Activated CD4-positive, alpha-beta T cell treated with anti-CD3 and anti-CD28 coated beads for 36 hours (primary cell): ENCODE measurements around the gene MVB12B. TPM values are rescaled to one million over a fixed set of nuclear protein-coding genes. Genes with fewer than 3 reads are reported as not detected.

Experiments
- ATAC-seq: fragments of 200-7000 bp; cut with Tn5 transposase; one replicate; pipeline ENCODE4 v1.10.0; 2021; ENCODE audit warnings: mild to moderate bottlenecking, moderate library complexity
- CTCF ChIA-PET: fragments of 350-600 bp; sonication (Branson Sonifier 250); formaldehyde crosslinking; loops from one replicate; lab custom pipeline; 2021; ENCODE audit warnings: antibody characterized with exemption; lab: Charles Lee
- POLR2A ChIA-PET: fragments of 350-600 bp; sonication (Branson Sonifier 250); formaldehyde crosslinking; loops from one replicate; lab custom pipeline; 2021; ENCODE audit warnings: antibody characterized with exemption, inconsistent platforms; lab: Charles Lee
- DNase-seq: peaks from one replicate; pipeline ENCODE4 v3.0.0-alpha.2; 2020
- H3K27ac Mint-ChIP-seq: one replicate; pipeline ENCODE4 v1.8.0; 2021; ENCODE audit warnings: mixed read lengths
- H3K27me3 Mint-ChIP-seq: one replicate; pipeline ENCODE4 v1.8.0; 2021; ENCODE audit warnings: mixed read lengths
- H3K36me3 Mint-ChIP-seq: one replicate; pipeline ENCODE4 v1.8.0; 2021; ENCODE audit warnings: low read depth, mixed read lengths
- H3K4me1 Mint-ChIP-seq: one replicate; pipeline ENCODE4 v1.8.0; 2021; ENCODE audit warnings: mixed read lengths
- H3K4me3 Mint-ChIP-seq: one replicate; pipeline ENCODE4 v1.8.0; 2021; ENCODE audit warnings: mild to moderate bottlenecking, moderate library complexity, mixed read lengths
- H3K9me3 Mint-ChIP-seq: one replicate; pipeline ENCODE4 v1.8.0; 2021; ENCODE audit warnings: low read depth, mixed read lengths
- intact Hi-C, 2 experiments: fragments of 100-400 bp; cut with DNase I in 1 of 2; cut with micrococcal nuclease in 1 of 2; formaldehyde crosslinking; loops; one replicate each; pipeline versions ENCODE4 v1.14.2 to v1.15.1; 2022 to 2024; cut with DNase I, micrococcal nuclease
- total RNA-seq, 2 experiments: library from RNA; stranded (reverse); gene quantifications; one replicate each; pipeline ENCODE4 v1.2.3, GENCODE V29; 2021

MVB12B gene
- total RNA-seq, 2 experiments from 2014 or later, result 3.0 TPM

GRCh38 chr9:126331964-126332748, 5.5 kb downstream of the MVB12B start:
- Mint-ChIP-seq H3K27me3 (no peaks in the 10 kb centered on the region), H3K4me1 (peaks cover 33% of the 10 kb centered on the region), H3K9me3 (no peaks in the 10 kb centered on the region), H3K4me3 (no peak overlapping the region), H3K36me3 (no peaks in the 10 kb centered on the region), H3K27ac (no peak overlapping the region)
- no peak for ATAC-seq
- CTCF ChIA-PET, result interaction anchor here (1.2 kb wide), 1 partner anchor 16 kb away, joined by 5 read pairs; no protein-coding TSS in a partner anchor
- intact Hi-C loops, result no loop called here
- DNase-seq, result peak; percentile 25
- POLR2A ChIA-PET, result interaction anchor here (0.5 kb wide), 1 partner anchor 1776 kb away, joined by 7 read pairs; no protein-coding TSS in a partner anchor

- H3K9me3 Mint-ChIP-seq, result no peaks in the 10 kb centered on the region
- peaks cover 17% of the 10 kb centered on the region for H3K4me1 Mint-ChIP-seq
- intact Hi-C loops, result no loop called here
- H3K4me3 Mint-ChIP-seq, result no peak overlapping the region
- H3K36me3 Mint-ChIP-seq, result no peaks in the 10 kb centered on the region
- H3K27me3 Mint-ChIP-seq, result no peaks in the 10 kb centered on the region
- no peak for ATAC-seq
- no peak overlapping the region for H3K27ac Mint-ChIP-seq
- no peak for DNase-seq
- CTCF ChIA-PET, result interaction anchor here (2.8 kb wide), 1 partner anchor 64 kb away, joined by 11 read pairs; no protein-coding TSS in a partner anchor
- POLR2A ChIA-PET, result no interaction called here
Observed at GRCh38 chr9:126334721-126335621, 8.3 kb downstream of the MVB12B start.

DNA sequence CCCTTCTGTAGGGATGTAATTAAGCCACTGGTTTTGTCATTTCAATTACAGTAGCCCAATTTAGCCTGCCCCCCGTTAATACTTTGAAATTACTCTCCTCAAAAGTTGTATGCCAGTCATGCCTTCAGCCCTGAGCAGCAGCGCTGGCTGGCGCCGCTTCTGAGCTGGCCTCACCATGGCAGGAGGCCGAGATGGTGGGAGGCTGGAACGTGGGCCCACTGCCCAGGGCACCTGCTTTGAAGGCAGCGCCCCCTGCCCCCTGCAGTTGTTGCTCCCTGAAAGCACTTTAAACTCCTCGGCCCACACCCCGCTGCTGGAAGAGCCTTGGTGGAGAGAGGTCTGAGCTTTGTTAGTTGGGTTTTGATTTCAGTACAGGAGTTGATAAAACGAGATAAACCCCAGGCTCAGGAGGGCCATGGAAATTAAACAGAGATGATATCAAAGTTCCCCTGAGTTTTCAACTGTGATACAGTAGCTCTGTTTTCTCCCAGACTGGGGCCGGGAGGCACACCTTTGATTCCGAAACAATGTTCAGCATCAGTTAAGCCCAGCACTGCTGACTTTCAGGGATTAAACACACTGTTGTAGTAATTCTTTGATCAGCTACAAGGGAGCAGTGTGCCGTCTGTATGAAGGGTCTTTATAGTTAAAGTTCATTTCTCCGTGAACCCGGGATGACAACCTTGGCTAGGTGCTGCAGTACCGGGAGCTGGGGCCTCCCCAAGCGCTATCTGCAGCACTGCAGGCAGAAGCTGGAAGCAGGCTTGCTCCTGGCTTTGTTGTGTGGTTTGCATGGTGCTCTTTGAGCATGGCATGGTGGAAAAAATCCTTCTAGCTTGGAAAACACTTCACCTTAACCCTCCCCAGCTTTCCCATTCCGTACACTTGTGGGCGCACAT, 9.5 kb downstream of the MVB12B start:
- POLR2A ChIA-PET, result interaction anchor here (0.6 kb wide), 1 partner anchor 8 kb away, joined by 3 read pairs; no protein-coding TSS in a partner anchor
- CTCF ChIA-PET, result interaction anchor here (0.6 to 2.8 kb wide), 4 partner anchors 8 to 676 kb away, joined by 3 to 11 read pairs (median 4); no protein-coding TSS in a partner anchor
- intact Hi-C loops, result no loop called here
- ATAC-seq, result no peak
- Mint-ChIP-seq H3K36me3 (peaks cover 3% of the 10 kb centered on the region), H3K9me3 (no peaks in the 10 kb centered on the region), H3K4me3 (no peak overlapping the region), H3K27ac (no peak overlapping the region), H3K27me3 (no peaks in the 10 kb centered on the region), H3K4me1 (peaks cover 12% of the 10 kb centered on the region)
- DNase-seq, result no peak

DNA sequence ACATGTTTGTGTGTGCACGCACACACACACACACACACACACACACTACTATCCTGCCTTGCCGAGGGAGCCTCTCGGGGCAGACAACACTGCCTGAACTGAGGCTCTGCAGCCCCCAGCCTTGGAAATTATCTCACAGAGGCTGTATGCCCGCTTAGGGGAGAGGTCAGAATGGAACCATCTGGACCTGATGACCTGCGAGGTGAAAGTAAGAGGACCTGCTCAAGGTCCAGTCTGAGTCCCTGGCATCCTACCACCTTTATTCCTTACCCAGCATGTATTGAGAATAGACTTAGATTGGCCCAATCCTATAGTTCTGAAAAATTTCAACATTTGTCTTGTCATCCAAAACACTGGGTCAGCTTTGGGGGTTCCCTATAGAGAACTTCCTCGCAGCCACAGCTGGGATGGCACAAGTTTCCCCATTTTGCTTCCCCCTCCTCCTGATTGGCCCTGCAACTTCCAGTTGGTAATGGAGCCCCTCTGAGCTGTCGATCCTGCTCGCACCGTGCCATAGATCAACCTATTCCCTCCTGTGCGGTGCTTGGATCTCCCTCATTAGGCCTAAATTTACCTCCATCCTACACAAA, 10.2 kb downstream of the MVB12B start:
- Mint-ChIP-seq H3K4me1 (peaks cover 10% of the 10 kb centered on the region), H3K9me3 (no peaks in the 10 kb centered on the region), H3K27me3 (no peaks in the 10 kb centered on the region), H3K4me3 (no peak overlapping the region), H3K27ac (no peak overlapping the region), H3K36me3 (peaks cover 5% of the 10 kb centered on the region)
- ATAC-seq (no peak), DNase-seq (no peak)
- intact Hi-C loops, result no loop called here
- POLR2A ChIA-PET, result interaction anchor here (0.6 kb wide), 1 partner anchor 9 kb away, joined by 3 read pairs; no protein-coding TSS in a partner anchor
- CTCF ChIA-PET, result interaction anchor here (0.6 to 2.8 kb wide), 4 partner anchors 8 to 677 kb away, joined by 3 to 11 read pairs (median 4); no protein-coding TSS in a partner anchor

DNA sequence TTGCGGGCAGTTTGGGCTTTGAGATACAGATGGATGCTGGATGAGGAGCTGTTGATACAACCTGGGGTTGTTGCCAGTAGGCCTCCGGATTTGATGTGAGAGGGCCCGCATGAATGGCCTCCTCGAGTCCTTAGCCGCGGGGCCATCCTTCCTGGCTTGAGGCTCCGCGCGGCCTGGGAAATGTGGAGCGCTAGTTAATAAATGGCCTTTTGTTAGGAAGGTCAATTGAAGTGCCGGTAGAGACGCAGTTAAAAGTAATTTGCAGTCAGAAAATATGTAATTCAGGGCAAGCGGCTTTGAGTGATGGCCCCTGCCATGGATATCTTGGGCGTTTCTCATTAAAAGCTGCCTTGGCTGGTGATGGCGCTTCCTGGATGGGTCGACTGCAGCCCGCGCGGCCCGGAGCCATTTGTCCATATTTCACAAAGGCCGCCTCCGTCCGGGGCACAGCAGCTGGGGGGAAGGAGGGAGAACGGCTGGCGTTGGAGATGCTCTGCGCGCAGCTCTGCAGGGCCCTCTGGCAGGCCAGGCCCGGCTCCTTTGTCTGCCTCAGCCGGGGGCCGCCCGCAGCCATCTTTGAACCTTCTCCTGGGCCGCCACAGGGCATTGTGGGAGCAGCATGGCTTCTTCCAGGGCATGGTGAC, 11.2 kb downstream of the MVB12B start:
- intact Hi-C loops, result no loop called here
- POLR2A ChIA-PET, result no interaction called here
- no peaks in the 10 kb centered on the region for H3K9me3 Mint-ChIP-seq

GRCh38 chr9:126338945-126339344, 12.3 kb downstream of the MVB12B start:
- ATAC-seq (no peak), DNase-seq (no peak)
- CTCF ChIA-PET, result no interaction called here
- Mint-ChIP-seq H3K4me1 (peaks cover 6% of the 10 kb centered on the region), H3K27ac (no peak overlapping the region), H3K4me3 (no peak overlapping the region), H3K36me3 (peaks cover 6% of the 10 kb centered on the region), H3K9me3 (no peaks in the 10 kb centered on the region), H3K27me3 (no peaks in the 10 kb centered on the region)
- POLR2A ChIA-PET, result no interaction called here
- intact Hi-C loops, result no loop called here

More for the DNA sequence above, 11.2 kb downstream of the MVB12B start:
- Mint-ChIP-seq H3K4me3 (no peak overlapping the region), H3K36me3 (peaks cover 6% of the 10 kb centered on the region), H3K4me1 (peaks cover 6% of the 10 kb centered on the region), H3K27me3 (no peaks in the 10 kb centered on the region), H3K27ac (no peak overlapping the region)
- no peak for DNase-seq
- CTCF ChIA-PET, result interaction anchor here (0.6 to 2.8 kb wide), 4 partner anchors 9 to 404 kb away, joined by 3 to 11 read pairs (median 4); no protein-coding TSS in a partner anchor
- no peak for ATAC-seq

- ATAC-seq (no peak), DNase-seq (no peak)
- ChIA-PET POLR2A (no interaction called here), CTCF (no interaction called here)
- Mint-ChIP-seq H3K27ac (no peak overlapping the region), H3K4me1 (peaks cover 6% of the 10 kb centered on the region), H3K4me3 (no peak overlapping the region), H3K36me3 (peaks cover 6% of the 10 kb centered on the region), H3K27me3 (no peaks in the 10 kb centered on the region), H3K9me3 (no peaks in the 10 kb centered on the region)
- intact Hi-C loops, result no loop called here
Observed at GRCh38 chr9:126341426-126341825, 14.8 kb downstream of the MVB12B start.

GRCh38 chr9:126341902-126342301, 15.3 kb downstream of the MVB12B start:
- DNase-seq (no peak), ATAC-seq (no peak)
- Mint-ChIP-seq H3K36me3 (peaks cover 6% of the 10 kb centered on the region), H3K4me3 (no peak overlapping the region), H3K9me3 (no peaks in the 10 kb centered on the region), H3K27ac (no peak overlapping the region), H3K4me1 (peaks cover 6% of the 10 kb centered on the region), H3K27me3 (no peaks in the 10 kb centered on the region)
- ChIA-PET CTCF (interaction anchor here (0.9 kb wide), 1 partner anchor 14 kb away, joined by 4 read pairs; no protein-coding TSS in a partner anchor), POLR2A (no interaction called here)
- intact Hi-C loops, result no loop called here

- POLR2A ChIA-PET, result no interaction called here
- no peak for ATAC-seq
- intact Hi-C loops, result no loop called here
- H3K4me1 Mint-ChIP-seq, result peaks cover 6% of the 10 kb centered on the region
- DNase-seq, result no peak
- peaks cover 6% of the 10 kb centered on the region for H3K36me3 Mint-ChIP-seq
- H3K27ac Mint-ChIP-seq, result no peak overlapping the region
- CTCF ChIA-PET, result interaction anchor here (0.9 kb wide), 1 partner anchor 15 kb away, joined by 4 read pairs; no protein-coding TSS in a partner anchor
- no peaks in the 10 kb centered on the region for H3K27me3 Mint-ChIP-seq
- no peak overlapping the region for H3K4me3 Mint-ChIP-seq
- no peaks in the 10 kb centered on the region for H3K9me3 Mint-ChIP-seq
Observed at GRCh38 chr9:126342621-126343031, 16.0 kb downstream of the MVB12B start.

DNA sequence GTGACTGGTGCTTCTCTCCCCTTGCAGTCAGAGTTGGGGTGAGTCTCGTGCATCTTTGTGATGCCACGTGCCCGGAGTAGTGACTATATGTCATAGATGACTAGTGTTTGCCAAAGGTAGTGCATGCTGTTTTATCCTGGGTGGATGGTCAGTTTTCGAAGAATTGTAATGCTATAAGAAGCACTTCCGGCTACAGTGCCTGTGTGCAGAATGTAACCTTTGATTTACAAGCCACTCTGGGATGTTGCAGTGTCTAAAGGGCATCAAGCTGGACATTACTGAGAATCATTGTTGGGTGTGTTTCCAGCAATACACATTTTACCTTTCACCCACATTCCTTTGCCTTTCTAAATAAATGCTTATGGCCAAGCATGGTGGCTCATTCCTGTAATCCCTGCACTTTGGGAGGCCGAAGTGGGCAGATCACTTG, 16.7 kb downstream of the MVB12B start:
- H3K4me1 Mint-ChIP-seq, result peaks cover 6% of the 10 kb centered on the region
- DNase-seq, result no peak
- H3K9me3 Mint-ChIP-seq, result no peaks in the 10 kb centered on the region
- no peak overlapping the region for H3K27ac Mint-ChIP-seq
- no peak overlapping the region for H3K4me3 Mint-ChIP-seq
- no peaks in the 10 kb centered on the region for H3K27me3 Mint-ChIP-seq
- ChIA-PET POLR2A (no interaction called here), CTCF (no interaction called here)
- ATAC-seq, result no peak
- peaks cover 6% of the 10 kb centered on the region for H3K36me3 Mint-ChIP-seq
- intact Hi-C loops, result no loop called here
